Type B pancreatic cell (in vitro differentiated cells): ENCODE data around the gene PRRT1B. TPM values are rescaled to one million over a fixed set of nuclear protein-coding genes. Genes with fewer than 3 reads are reported as not detected.

Experiments
- DNase-seq: peaks from one replicate; pipeline ENCODE4 v3.0.0; 2021; ENCODE audit warnings: mixed read lengths; ENCODE audit not compliant: unreplicated experiment; ENCODE audit errors: extremely low spot score
- H3K27ac Mint-ChIP-seq: 2 replicates; pipeline ENCODE4 v1.8.0; 2021; ENCODE audit warnings: mild to moderate bottlenecking, mixed read lengths
- H3K27me3 Mint-ChIP-seq: 2 replicates; pipeline ENCODE4 v1.8.0; 2021; ENCODE audit warnings: mixed read lengths
- H3K36me3 Mint-ChIP-seq: 2 replicates; pipeline ENCODE4 v1.8.0; 2021; ENCODE audit warnings: mixed read lengths
- H3K4me1 Mint-ChIP-seq: one replicate; pipeline ENCODE4 v1.8.0; 2021; ENCODE audit warnings: mixed read lengths; ENCODE audit not compliant: unreplicated experiment
- H3K4me3 Mint-ChIP-seq: 2 replicates; pipeline ENCODE4 v1.8.0; 2021; ENCODE audit warnings: mild to moderate bottlenecking, mixed read lengths
- H3K9me3 Mint-ChIP-seq: 2 replicates; pipeline ENCODE4 v1.8.0; 2021; ENCODE audit warnings: mixed read lengths
- total RNA-seq: library from RNA; stranded (reverse); gene quantifications from 2 replicates; pipeline ENCODE4 v1.2.1, GENCODE V29; 2021; ENCODE audit warnings: low replicate concordance
- TF ChIP-seq, protein P1 (sequence below): fragments of 200-600 bp; sonication (generic); conservative IDR thresholded peaks from 2 replicates; pipeline ENCODE4 v1.5.0; 2021; ENCODE audit warnings: antibody characterized with exemption, mild to moderate bottlenecking

PRRT1B gene
- total RNA-seq, 1 donor from 2014 or later, result 3.0 TPM

DNA sequence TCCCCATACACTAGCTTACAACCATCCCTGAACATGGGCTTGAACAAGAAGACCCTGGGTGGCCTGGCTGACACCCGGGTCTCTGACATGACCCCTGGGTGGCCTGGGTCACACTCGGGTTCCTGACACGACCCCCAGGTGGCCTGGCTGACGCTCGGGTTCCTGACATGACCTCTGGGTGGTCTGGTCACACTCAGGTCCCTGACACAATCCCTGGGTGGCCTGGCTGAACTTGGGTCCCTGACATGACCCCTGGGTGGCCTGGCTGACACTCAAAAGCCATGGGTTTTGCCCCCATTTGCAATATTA is 38.0 kb downstream of the PRRT1B start:
- Mint-ChIP-seq H3K27me3 (no peaks in the 10 kb centered on the region), H3K36me3 (peaks cover 17% of the 10 kb centered on the region), H3K4me3 (no peak overlapping the region), H3K27ac (no peak overlapping the region), H3K4me1 (no peaks in the 10 kb centered on the region), H3K9me3 (no peaks in the 10 kb centered on the region)
- DNase-seq, result no peak
- TF ChIP-seq, protein P1, sequence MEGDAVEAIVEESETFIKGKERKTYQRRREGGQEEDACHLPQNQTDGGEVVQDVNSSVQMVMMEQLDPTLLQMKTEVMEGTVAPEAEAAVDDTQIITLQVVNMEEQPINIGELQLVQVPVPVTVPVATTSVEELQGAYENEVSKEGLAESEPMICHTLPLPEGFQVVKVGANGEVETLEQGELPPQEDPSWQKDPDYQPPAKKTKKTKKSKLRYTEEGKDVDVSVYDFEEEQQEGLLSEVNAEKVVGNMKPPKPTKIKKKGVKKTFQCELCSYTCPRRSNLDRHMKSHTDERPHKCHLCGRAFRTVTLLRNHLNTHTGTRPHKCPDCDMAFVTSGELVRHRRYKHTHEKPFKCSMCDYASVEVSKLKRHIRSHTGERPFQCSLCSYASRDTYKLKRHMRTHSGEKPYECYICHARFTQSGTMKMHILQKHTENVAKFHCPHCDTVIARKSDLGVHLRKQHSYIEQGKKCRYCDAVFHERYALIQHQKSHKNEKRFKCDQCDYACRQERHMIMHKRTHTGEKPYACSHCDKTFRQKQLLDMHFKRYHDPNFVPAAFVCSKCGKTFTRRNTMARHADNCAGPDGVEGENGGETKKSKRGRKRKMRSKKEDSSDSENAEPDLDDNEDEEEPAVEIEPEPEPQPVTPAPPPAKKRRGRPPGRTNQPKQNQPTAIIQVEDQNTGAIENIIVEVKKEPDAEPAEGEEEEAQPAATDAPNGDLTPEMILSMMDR, result no peak

DNA sequence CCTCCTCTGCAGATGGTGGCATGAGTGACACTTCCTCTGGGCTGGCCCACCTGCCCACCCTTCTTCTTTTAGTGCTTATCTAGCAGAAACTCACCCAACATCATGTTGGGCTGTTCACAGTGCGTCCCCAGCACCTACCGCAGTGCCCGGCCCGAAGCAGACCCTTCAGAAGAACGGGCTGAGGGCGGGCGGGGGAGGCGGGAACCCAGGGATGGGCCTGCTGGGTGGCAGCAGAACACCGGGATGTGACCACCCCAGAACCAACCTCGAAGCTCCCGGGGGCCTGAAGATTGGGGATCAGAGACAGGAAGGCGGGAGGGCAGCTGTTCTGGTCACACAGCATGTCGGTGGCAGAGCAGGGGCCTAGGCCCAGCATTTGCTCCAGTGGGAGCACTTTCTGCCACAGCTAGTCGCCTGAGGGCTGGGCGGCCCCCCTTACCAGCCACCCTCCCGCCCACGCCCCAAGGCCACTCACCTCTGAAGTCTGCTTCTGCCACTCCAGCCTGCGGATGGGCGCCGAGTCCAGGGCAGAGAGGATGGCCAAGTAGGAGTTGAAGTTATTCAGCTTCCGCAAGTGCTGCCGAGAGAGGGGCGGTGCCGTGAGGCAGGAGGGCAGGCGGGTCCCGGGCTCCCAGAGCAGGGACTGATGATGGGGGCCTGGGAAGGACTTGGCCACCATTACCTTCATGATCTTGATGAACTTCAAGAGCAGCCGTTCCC is 38.7 kb downstream of the PRRT1B start:
- Mint-ChIP-seq H3K27ac (no peak overlapping the region), H3K36me3 (peaks cover 17% of the 10 kb centered on the region), H3K27me3 (no peaks in the 10 kb centered on the region), H3K9me3 (no peaks in the 10 kb centered on the region), H3K4me3 (no peak overlapping the region), H3K4me1 (no peaks in the 10 kb centered on the region)
- no peak for DNase-seq
- TF ChIP-seq, protein P1, result no peak

DNA sequence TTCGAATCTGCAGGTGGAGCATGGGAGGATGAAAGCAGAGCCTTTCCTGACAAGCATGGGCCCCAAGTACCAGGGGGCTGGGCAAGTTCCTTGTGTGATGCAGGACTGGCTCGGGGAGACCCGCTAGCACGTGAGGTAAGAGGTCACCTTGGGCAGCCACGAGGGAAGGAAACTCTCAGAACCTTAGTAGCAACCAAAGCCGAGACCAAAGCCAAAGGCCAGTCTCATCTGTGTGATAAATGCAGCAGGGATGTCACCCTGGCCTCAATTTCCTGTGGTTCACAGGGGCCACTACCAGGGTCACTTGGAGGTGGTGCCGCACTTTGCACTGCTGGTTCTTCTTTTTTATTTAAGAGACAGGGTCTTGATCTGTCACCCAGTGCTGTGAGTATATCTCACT is 39.5 kb downstream of the PRRT1B start:
- no peak for DNase-seq
- no peak overlapping the region for H3K27ac Mint-ChIP-seq
- H3K9me3 Mint-ChIP-seq, result no peaks in the 10 kb centered on the region
- H3K27me3 Mint-ChIP-seq, result no peaks in the 10 kb centered on the region
- TF ChIP-seq, protein P1, result no peak
- H3K4me3 Mint-ChIP-seq, result no peak overlapping the region
- H3K4me1 Mint-ChIP-seq, result no peaks in the 10 kb centered on the region
- peaks cover 12% of the 10 kb centered on the region for H3K36me3 Mint-ChIP-seq

DNA sequence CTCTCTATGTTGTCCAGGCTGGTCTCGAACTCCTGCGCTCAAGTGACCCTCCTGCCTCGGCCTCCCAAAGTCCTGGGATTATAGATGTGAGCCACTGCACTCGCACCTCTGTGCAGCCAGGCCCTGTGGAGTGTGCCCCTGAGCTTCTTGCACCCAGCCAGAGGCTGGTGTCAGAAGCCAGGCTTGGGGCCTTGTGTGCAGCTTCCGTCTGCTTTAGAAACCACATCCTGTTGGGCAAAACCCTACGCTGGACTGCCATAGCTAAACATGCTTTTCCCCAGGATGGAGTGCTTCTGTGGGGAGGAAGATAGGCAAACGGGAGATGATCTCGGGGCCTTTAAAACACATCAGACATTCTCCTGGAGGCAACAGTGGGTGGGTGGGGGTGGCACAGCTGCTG is 40.1 kb downstream of the PRRT1B start:
- TF ChIP-seq, protein P1, result no peak
- Mint-ChIP-seq H3K9me3 (no peaks in the 10 kb centered on the region), H3K4me3 (no peak overlapping the region), H3K36me3 (peaks cover 12% of the 10 kb centered on the region), H3K27ac (no peak overlapping the region), H3K4me1 (no peaks in the 10 kb centered on the region), H3K27me3 (no peaks in the 10 kb centered on the region)
- DNase-seq, result no peak

DNA sequence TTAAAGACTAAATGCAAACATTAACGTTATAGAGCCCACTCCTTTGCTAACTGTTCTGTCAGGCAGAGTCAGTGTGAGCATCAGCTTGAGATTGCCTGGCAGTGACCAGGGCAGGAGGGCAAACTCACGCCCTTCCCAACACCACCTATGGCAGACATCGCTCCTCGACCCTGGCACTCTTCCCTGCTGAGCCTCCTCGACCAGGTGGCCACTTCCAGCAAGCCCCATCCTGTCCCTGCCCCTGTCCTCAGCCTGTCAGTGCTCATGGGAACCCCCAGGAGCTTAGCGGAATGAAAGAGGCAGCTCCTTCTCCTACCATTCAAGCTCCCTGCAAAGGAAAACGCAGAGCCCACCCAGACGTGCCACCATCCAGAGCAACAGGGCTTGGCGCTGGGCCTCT is 42.0 kb downstream of the PRRT1B start:
- H3K9me3 Mint-ChIP-seq, result no peaks in the 10 kb centered on the region
- no peak overlapping the region for H3K27ac Mint-ChIP-seq
- no peaks in the 10 kb centered on the region for H3K27me3 Mint-ChIP-seq
- TF ChIP-seq, protein P1, result no peak
- no peaks in the 10 kb centered on the region for H3K4me1 Mint-ChIP-seq
- H3K4me3 Mint-ChIP-seq, result no peak overlapping the region
- DNase-seq, result no peak
- H3K36me3 Mint-ChIP-seq, result peaks cover 8% of the 10 kb centered on the region

DNA sequence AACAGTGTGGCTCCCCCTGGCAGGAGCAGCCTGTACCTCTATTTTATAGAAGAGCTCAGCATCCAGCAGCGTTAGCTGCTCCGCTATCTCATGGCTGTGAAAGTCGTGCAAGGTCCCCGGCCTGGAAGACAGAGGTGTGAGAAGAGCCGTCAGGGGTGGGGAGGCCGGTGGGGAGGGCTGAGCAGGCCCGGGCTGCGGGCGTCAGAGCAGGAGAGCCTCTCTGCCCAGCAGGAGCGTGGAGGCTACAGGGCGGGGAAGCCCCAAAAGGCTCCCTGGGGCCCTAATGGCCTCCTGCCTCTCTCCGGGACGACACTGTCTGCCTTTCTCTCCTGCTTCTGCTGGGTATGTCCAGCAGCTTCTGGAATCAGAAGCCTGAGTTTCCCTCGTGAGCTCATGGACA is 42.6 kb downstream of the PRRT1B start:
- DNase-seq, result no peak
- H3K36me3 Mint-ChIP-seq, result peaks cover 8% of the 10 kb centered on the region

More for the DNA sequence above, 42.6 kb downstream of the PRRT1B start:
- Mint-ChIP-seq H3K4me1 (no peaks in the 10 kb centered on the region), H3K27ac (no peak overlapping the region), H3K27me3 (no peaks in the 10 kb centered on the region), H3K4me3 (no peak overlapping the region), H3K9me3 (no peaks in the 10 kb centered on the region)
- TF ChIP-seq, protein P1, result no peak
